ENCODE measurements around the gene ATXN1. TPM values are rescaled to one million over a fixed set of nuclear protein-coding genes. Genes with fewer than 3 reads are reported as not detected.

Gene ATXN1
- polyA plus RNA-seq, 1 of the 3 experiments (the other 2 are of a cell fraction): 7.9 TPM

DNA sequence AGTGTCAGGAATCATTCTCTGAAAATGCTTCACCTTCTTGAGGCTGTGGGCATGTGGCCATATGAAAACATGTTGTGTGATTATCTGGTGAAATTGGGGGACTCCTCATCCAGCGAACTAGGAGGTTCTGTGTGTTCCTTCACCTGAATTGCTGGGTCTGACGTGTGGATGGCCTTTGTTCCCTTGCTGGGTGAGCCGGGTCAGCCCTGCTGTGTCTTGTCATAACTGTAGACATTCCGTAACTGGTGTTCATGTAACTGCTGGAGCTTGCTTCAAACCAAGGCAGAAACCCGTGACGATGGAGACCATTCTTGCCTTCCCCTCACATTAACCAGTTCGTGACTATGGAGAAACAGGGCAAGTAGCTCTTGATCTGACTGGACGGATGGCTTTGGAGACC is 399.4 kb downstream of the ATXN1 start:
- POLR2A ChIA-PET: no interaction called here
- 84% methylated on average over 8 of the region's 8 CpGs for WGBS (ENCODE audit: low lambda C conversion rate)
- Histone ChIP-seq H3K27me3 (ENCODE audit: insufficient read depth) (no peaks in the 10 kb centered on the region), H3K9me2 (no peaks in the 10 kb centered on the region), H3K4me1 (ENCODE audit: control insufficient read depth in 1 of 2, insufficient read depth in 2 of 2, low read depth in 1 of 2, low read length in 1 of 2) (peaks cover 0 to 32% of the 10 kb centered on the region in 2 experiments; a peak in 2 of 4 replicates), H3K9me3 (no peaks in the 10 kb centered on the region), H2AFZ (ENCODE audit: low read depth) (no peak overlapping the region), H3K4me3 (ENCODE audit: low read depth in 2 of 2, low read length in 1 of 2) (no peak overlapping the region), H4K20me1 (ENCODE audit: insufficient read depth) (no peaks in the 10 kb centered on the region), H3K36me3 (replicated peaks in 1 of 2; ENCODE audit: control insufficient read depth in 1 of 2, insufficient read depth in 2 of 2, low read length in 1 of 2) (peaks cover 0 to 4% of the 10 kb centered on the region in 2 experiments), H3K27ac (ENCODE audit: low read depth in 2 of 2, low read length in 1 of 2) (no peak overlapping the region), H3K4me2 (no peak overlapping the region), H3K79me2 (ENCODE audit: insufficient read depth) (no peaks in the 10 kb centered on the region), H3F3A (replicated peaks; ENCODE audit: insufficient read depth) (no peaks in the 10 kb centered on the region), H3K9ac (no peak overlapping the region)
- no peak for DNase-seq
- CTCF ChIA-PET: interaction anchor here (0.6 to 1.1 kb wide), 3 partner anchors 13 to 19 kb away, joined by 3 to 4 read pairs (median 4); no protein-coding TSS in a partner anchor
- TF ChIP-seq RAD21 (IDR thresholded peaks at IDR 0.05; ENCODE audit: low read length) (no peak), TEAD4 (IDR thresholded peaks at IDR 0.05; ENCODE audit: borderline replicate concordance, insufficient read depth) (no peak), RCOR1 (IDR thresholded peaks at IDR 0.05; ENCODE audit: low read length) (no peak), FOSL2 (IDR thresholded peaks at IDR 0.05; ENCODE audit: borderline replicate concordance, low read depth) (no peak), CHD2 (IDR thresholded peaks at IDR 0.05; ENCODE audit: low read length, partially characterized antibody) (no peak), RFX5 (IDR thresholded peaks at IDR 0.05; ENCODE audit: low read length) (no peak), TCF12 (IDR thresholded peaks at IDR 0.05) (no peak), EZH2phosphoT487 (IDR thresholded peaks at IDR 0.05; ENCODE audit: borderline replicate concordance, low read depth) (no peak), MEF2A (IDR thresholded peaks at IDR 0.05; ENCODE audit: borderline replicate concordance, low read depth) (no peak), FOXM1 (IDR thresholded peaks at IDR 0.05; ENCODE audit: low read depth) (no peak), JUND (IDR thresholded peaks at IDR 0.05) (no peak), ELF1 (IDR thresholded peaks at IDR 0.05) (no peak), FOXJ3 (CRISPR knock-in tag; IDR thresholded peaks at IDR 0.05) (no peak), TAF1 (IDR thresholded peaks at IDR 0.05; ENCODE audit: borderline replicate concordance, low read depth, low read length) (no peak), GABPA (IDR thresholded peaks at IDR 0.05; ENCODE audit: low read depth) (no peak), NRF1 (IDR thresholded peaks at IDR 0.05; ENCODE audit: low read depth, low read length) (no peak)
- TF ChIP-seq, protein P1, sequence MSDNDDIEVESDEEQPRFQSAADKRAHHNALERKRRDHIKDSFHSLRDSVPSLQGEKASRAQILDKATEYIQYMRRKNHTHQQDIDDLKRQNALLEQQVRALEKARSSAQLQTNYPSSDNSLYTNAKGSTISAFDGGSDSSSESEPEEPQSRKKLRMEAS (IDR thresholded peaks at IDR 0.05; ENCODE audit: low read depth): no peak
- TF ChIP-seq, protein P2, sequence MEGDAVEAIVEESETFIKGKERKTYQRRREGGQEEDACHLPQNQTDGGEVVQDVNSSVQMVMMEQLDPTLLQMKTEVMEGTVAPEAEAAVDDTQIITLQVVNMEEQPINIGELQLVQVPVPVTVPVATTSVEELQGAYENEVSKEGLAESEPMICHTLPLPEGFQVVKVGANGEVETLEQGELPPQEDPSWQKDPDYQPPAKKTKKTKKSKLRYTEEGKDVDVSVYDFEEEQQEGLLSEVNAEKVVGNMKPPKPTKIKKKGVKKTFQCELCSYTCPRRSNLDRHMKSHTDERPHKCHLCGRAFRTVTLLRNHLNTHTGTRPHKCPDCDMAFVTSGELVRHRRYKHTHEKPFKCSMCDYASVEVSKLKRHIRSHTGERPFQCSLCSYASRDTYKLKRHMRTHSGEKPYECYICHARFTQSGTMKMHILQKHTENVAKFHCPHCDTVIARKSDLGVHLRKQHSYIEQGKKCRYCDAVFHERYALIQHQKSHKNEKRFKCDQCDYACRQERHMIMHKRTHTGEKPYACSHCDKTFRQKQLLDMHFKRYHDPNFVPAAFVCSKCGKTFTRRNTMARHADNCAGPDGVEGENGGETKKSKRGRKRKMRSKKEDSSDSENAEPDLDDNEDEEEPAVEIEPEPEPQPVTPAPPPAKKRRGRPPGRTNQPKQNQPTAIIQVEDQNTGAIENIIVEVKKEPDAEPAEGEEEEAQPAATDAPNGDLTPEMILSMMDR (IDR thresholded peaks at IDR 0.05): no peak
- TF ChIP-seq, protein P3, sequence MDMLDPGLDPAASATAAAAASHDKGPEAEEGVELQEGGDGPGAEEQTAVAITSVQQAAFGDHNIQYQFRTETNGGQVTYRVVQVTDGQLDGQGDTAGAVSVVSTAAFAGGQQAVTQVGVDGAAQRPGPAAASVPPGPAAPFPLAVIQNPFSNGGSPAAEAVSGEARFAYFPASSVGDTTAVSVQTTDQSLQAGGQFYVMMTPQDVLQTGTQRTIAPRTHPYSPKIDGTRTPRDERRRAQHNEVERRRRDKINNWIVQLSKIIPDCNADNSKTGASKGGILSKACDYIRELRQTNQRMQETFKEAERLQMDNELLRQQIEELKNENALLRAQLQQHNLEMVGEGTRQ (IDR thresholded peaks at IDR 0.05; ENCODE audit: borderline replicate concordance, low read depth, low read length): no peak
- TF ChIP-seq, protein P4, sequence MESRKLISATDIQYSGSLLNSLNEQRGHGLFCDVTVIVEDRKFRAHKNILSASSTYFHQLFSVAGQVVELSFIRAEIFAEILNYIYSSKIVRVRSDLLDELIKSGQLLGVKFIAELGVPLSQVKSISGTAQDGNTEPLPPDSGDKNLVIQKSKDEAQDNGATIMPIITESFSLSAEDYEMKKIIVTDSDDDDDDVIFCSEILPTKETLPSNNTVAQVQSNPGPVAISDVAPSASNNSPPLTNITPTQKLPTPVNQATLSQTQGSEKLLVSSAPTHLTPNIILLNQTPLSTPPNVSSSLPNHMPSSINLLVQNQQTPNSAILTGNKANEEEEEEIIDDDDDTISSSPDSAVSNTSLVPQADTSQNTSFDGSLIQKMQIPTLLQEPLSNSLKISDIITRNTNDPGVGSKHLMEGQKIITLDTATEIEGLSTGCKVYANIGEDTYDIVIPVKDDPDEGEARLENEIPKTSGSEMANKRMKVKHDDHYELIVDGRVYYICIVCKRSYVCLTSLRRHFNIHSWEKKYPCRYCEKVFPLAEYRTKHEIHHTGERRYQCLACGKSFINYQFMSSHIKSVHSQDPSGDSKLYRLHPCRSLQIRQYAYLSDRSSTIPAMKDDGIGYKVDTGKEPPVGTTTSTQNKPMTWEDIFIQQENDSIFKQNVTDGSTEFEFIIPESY (IDR thresholded peaks at IDR 0.05; ENCODE audit: borderline replicate concordance, low read depth): no peak

Data from SK-N-SH (cell line).